GF-D8 (cell line): ENCODE results near the gene GSPT1.

Experiments
- DNase-seq: peaks from one replicate; lab custom pipeline; 2025; lab: John Stamatoyannopoulos, UW

GSPT1 gene

DNA sequence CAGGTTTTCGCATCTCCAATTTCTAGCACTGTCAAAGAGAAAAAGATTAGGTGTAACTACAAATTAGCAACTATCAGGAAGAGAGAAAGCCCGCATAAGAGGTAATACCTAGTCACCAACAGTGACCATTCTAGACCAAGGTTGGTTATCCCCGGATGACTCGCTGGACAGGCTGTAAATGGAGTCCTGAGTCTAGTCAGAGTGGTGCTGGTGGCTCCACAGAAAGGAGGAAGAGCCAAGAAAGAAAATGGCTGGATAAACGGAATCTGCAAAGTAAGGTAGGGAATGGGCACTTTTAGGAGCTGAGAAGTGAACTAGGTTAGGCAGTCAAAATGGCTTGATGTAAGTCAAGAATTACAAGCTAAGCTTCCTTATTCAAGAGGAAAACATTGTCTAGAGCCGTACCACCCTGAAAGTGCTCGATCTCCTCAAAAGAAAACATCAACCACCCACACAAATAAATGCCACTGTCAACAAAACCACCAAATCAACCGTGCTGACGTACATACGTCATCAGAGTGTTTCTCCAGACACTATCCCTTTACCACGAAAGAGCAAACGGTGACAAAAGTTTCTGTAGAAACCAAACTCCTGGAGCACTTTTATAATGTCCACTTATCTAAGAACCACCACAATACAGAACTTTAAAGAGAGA is 2.2 kb downstream of the GSPT1 start:
- DNase-seq = no peak

DNA sequence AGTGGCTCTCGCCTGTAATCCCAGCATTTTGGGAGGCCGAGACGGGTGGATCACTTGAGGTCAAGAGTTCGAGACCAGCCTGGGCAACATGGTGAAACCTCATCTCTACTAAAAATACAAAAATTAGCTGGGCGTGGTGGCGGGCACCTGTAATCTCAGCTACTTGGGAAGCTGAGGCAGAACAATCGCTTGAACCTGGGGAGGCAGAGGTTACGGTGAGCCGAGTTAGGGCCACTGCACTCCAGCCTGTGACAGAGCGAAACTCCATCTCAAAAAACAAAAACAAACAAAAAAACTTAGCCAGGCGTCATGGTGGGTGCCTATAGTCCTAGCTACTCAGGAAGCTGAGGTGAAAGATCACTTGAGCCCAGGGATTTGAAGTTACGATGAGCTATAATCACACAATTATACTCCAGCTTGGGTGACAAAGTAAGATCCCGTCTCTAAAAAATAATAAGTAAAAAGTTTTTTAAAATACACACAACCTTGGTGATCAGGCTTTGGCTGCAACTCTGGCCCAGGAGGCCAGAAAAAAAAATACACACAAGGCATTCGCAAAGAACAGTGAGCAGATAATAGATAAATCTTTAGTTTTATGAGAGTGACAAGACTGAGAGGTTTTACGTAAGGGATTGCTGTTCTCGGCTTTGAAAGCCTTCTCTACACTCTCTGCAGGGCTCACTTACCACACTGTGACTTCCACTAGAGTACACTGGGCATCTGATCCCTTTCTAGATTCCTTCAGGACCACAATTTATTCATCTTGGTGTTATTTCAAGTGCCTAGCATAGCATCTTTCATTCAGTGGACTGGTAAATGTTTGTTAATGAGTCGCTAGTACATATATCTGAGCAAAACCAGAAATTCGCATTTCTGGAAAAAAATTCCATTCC is 5.9 kb downstream of the GSPT1 start:
- no peak for DNase-seq

DNA sequence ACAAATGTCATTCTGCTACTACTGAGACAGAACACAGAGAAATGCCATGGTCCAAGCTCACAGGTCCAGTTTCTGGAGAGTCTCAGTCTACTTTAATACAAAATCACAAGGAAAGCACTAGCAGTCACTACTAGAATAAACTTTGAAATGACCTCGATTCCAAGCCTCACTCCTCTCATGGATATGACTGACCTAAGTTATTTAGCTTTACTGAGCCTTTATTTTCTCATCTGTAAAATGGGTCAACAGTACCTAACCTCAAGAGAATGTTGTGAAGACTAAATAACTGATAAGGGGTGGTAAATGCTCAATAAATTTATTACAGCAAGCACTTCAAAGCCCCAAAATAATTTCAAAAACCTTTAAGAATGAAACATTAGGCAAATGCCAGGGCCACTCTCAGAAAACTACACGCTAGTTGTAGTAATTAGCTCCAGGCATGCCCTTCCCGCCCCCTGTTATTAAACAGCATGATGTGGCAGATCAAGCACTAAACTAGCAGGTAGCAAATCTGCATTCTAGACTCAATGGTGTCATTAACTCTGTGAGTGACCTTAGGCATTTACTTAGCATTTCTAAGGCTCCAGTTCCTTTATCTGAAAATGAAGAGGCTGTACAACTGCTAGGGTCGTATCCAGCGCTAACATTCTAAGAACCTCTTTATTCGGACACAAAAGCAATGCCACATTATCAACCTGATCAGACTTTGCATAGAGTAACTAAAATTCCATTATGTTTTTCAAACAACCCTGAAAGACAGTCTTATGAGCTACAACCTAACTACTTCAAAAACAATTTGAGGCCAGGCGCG is 8.4 kb downstream of the GSPT1 start:
- no peak for DNase-seq

DNA sequence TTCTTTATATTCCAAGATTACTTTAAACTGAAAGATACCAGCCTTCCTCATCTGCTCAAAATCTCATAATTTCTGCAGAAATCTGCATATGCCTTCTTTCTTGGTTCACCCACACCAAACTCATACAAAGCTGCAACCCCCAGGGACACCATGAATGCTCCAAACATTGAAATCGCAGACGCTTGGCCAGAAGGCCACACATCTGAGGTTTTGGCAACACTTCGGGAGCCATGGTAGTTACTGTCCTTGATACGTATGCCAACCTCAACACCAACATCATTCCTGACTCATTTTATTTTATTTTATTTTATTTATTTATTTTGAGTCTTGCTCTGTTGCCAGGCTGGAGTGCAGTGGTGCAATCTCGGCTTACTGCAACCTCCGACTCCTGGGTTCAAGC is 11.8 kb downstream of the GSPT1 start:
- no peak for DNase-seq

DNA sequence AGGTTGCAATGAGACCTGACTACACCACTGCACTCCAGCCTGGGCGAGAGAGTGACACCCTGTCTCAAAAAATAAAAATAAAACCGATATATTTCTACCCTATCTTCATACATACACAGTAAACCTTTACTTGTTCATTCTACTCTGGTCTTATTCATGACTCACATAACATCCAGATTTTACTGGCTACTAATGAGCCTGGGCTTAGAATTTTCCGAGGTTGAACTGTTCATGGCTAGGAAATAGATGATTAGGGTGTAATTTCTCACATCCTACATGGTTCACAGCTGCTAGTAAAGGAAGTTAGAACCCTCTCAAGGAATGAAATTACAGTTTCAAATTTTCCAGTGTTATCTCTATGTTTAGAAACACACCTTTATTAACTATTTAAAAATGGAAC is 14.7 kb downstream of the GSPT1 start:
- no peak for DNase-seq

DNA sequence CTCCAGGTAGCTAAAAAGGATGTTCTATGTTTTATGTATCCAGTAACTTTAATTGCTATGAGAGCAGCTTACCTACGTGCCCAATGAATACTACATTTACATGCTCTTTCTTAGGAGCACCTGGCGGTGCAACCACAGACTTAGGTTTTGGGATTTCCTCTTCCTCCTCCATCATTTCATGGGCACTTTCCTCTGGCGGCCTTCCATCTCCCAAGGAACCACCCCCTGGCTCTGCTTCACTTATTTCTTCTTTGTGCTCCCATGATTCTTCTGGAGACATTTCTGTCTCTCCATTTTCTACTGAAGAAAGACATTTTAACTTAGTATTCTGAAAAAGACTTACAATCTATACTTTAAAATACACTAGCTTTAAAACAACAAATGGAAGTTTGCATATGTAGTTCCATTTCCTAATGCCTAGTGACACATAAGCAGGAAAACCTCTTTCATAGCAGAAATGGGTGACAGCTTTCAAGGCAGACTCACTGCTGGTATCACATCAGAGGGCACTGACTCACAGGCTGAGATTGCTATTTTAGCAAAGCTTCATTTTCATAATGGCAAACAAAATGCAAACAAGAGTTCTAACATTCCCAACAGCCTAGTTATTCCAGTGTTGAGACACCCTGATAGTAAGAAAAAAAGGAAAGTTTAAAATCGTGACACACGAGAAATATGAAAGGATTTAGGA is 19.1 kb downstream of the GSPT1 start:
- DNase-seq = no peak

DNA sequence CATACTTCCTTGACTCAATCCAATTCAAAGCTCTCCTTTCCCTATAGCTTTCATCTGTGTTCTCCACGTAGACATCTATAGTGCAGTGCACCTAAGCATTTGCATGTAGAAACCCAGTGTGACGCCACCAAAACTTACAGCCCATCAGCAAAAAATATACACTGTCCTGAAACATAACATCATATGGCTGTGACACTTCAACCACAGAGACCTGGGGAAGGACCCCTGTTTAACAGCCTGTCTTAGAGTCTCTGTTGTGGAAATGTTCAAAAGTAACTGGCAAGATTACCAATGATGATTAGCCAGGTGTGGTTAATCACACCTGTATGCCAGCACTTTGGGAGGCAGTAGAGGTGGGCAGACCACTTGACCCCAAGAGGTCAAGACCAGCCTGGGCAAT is 22.2 kb downstream of the GSPT1 start:
- no peak for DNase-seq

DNA sequence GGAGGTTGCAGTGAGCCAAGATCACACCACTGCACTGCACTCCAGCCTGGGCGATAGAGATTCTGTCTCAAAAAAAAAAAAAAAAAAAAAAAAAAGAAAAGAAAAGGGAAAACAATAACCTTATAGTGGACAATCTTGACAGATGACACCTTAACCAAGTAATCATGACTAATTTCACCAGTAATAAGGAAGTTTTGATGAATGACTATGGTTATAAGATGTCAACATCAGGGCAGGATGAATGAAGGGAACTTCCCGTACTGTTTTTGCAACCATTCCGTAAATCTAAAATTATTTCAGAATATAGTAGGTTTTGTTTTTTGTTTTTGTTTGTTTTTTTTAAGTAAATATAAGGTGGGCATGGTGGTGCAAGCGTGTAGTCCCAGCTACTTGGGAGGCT is 23.0 kb downstream of the GSPT1 start:
- DNase-seq = no peak

DNA sequence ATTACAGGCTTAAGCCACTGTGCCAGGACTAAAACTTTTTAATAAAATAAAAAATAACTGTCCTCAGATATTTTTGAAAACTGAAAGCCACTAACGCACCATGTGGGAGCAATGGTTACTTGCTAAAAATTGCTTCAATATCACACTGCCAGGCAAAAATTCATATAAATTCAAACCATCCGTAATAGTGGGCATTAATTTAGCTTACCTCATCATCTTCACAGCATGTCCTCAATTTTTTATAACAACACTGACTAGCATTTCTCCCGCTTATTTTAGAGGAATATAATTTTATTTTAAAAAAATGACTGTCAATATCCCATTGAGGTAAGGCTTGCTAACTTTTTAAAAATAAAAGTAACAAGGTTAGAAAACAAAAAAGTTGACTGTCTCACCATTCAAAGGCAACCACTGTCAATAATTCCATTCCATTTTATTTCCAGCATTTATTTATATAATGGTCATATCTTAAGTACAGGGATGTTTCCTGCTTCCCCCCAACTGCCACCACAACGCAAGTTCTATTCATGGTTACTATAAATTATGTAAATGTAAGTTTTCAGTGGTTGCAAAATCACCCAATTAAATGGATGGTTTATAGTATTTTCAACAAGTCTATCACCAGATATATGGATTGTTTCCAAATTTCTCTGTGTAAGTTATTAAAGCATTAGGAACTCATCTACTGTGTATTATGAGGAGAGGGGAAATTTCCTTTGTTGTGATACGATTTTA is 25.4 kb downstream of the GSPT1 start:
- DNase-seq = no peak

DNA sequence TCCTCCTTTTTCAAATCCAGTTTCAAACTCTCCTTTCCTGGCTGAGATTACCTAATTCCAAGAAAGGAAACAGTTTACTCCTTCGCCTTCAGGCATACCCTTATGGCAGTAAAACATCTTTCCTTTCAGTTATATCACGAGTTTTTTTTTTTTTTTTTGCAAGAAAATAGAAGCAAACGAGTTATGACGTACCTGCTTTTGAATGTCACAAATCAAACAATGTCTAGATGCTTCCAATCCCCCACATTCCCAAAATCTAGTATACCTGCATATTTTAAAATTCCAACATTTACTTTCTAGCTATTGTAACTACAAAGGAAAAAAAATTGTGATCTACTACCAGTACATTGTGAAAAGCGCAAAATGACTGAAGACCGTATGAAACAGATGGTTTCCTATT is 28.9 kb downstream of the GSPT1 start:
- DNase-seq = no peak

DNA sequence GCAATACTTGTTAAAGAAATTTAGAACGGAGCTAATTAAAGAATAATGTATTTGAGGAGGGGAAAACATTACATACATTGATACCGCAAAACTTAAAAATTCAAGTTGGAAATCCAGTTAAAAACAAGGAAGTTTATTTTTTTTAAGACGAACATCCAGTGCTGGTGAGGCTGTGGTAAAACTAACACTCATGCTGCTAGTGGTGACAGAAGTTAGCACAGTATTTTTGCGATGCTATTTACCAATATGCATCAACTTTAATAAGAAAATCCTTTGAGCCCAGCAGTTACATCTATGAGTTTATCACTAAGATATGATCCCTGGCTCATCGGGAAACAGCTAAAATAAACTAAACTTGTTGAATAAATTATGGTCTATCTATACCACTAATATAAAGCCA is 31.7 kb downstream of the GSPT1 start:
- no peak for DNase-seq

DNA sequence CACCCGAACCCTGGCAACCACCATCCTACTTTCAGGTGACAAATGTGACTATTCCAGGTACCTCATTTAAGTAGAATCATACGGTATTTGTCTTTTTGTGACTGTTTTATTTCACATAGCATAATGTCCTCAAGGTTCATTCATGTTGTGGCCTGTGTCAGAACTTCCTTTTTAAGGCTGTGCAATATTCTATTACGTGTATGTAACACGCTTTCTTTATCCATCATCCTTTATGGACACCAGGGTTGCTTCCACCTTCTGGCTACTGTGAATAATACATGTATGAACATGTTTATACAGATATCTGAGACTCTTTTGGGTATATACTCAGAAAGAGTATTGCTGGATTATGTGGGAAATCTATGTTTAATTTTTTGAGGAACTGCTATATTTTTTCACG is 35.7 kb downstream of the GSPT1 start:
- no peak for DNase-seq

DNA sequence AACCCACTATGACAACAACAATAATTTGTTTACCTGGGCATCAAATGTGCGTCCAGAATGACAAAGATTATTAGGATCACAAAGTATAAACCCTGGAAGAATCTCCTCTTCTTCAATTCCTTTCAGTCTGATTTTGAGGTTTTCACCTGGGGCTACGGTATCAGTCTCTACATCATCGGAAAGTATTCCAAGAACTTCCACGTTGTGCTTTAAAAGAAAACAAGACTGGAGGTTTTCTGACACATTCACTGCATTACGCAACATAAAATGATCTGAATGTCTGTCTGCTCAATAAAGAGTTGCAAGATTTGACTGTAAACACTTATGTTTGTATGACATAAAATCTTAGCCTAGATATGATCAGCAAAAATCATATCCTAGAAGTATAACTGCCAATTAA is 38.4 kb downstream of the GSPT1 start:
- no peak for DNase-seq

DNA sequence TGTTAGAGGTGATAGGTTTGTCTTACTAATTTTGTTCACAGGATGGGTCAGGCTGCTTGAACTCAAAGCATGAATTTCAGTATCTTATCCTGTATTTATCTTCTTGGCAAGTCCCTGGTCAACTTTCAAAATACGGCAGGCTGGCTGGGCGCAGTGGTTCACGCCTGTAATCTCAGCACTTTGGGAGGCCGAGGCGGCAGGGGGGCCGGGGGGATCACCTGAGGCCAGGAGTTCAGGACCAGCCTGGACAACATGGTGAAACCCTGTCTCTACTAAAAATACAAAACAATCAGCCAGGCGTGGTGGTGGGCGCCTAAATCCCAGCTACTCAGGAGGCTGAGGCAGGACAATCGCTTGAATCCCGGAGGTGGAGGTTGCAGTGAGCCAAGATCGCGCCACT is 39.5 kb downstream of the GSPT1 start:
- DNase-seq = no peak

DNA sequence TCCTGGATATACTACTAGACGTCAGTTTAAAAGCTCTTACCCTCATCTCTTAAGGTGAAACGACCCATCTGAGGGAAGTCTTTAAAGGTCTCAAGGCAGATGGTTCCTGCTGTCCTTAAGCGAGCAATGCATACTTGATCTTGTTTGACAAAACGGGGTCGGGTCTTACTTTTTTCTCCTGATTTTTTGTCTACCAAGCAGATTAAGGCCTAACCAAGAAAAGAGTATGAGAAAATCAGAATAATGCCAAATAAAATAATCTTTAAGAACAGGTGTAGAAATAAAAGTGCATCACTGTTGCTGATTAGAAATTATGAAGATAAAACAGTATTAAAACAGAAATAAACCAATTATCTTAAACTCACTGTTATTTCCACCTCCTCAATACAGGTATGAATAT is 40.0 kb downstream of the GSPT1 start:
- DNase-seq = no peak

DNA sequence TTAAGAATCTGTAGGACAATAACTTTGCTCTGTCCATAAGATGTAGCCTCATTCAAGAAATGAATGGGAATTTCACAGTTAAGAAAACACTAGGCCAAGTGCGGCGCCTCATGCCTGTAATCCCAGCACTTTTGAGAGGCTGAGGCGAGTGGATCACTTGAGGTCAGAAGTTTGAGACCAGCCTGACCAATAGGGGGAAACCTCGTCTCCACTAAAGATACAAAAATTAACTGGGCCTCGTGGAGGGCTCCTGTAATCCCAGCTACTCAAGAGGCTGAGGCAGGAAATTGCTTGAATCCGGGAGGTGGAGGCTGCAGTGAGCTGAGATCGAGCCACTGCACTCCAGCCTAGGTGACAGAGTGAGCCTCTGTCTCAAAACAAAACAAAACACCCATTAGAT is 44.6 kb downstream of the GSPT1 start:
- DNase-seq = no peak

DNA sequence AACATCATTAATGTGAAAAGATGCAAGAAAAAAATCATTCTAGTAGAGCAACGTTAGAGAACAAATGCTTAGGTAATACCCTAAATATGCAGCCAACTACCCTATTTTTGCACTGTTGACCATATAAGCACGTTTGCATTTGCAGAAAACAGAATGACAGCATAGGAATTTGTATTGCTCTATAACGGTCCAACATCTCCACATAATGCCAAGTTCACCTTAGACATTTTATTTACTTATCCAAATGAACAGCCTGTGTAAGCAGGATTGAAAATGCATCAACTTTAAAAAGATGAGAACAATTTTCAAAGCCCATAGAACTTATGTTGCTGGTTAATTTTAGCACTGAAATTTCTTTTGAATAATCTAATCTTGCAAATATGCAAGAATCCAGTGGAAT is 45.4 kb downstream of the GSPT1 start:
- DNase-seq = no peak

DNA sequence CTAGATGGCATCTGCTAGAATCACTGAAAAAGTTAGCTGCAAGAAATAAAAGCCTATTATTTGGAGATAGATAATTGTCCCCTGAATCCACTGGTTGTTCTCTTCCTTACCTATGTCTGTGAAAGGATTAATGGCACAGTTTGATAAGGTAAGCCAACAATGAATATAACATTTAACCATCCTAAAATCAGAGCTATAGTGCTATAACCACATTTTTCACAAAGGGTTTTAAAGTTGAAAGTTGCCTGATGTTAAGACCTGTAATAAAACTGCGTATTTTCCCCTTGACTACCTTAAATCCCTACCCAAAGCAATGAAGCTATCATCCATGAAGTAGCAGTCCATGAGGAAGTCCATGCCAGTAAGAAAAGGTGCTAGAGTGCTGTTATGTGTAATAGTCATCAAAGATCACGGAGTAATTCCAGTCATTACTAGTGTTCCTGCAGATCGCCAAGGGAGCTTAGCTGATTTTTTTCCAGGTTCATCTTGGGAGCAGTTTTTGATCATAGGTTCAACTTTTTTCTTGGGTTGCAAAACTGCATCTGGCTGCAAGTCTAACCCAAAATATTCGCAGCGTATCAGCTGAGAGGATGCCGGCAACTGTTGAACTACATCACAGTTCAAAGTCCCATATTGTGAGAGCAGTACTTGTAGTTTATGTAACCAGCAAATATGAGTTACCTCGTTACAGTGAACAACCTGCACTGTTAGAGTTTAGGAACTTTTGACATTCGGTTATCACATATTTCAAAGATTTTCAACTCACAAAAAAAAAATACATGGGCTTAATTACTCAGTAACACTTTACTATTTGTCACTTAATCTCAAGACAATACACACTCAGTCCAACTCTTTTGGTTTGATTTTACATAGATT is 46.2 kb downstream of the GSPT1 start:
- DNase-seq = no peak

DNA sequence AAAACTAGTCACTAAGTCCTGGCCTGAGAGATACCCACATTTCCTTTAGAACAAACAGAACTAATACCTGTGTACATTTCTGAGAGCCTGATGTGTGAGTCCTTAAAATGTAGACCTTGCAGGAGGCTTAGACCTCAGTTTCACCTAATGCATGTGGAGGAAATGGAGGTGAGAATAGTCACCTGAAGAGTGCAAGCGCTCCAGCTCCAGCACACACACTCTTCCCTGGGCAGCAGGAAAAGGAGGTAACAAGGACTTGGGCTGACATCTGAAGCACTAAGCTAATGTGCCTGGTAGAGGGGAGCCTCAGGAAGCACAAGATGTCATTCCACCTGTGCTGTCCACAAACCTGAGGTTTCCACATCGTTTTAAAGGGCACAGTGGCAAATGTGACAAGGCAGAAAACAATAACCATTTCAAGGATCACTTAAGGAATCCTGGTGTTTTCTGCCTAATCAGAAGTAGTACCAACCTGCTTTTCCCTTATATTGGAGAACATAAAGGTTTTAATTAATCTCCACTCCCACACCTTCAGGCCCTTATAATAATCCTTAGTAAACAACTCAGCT is 47.3 kb downstream of the GSPT1 start:
- no peak for DNase-seq

DNA sequence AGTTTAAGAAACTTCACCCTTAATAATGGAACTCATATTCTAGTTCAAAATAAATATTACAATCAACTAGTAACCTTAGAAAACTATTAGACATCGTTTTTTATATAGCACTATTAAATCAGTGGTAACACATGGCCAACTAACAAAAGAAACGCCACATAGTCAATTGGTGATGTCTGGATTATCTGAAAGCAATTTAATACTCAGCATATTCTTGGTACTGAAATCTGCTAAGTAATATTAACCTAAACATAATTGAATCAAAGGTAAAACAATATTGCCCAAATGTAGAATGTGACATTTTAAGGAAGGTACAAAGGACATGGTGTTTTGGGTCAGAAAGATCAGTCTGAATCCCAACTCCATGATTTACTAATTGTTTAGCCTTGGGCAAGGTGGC is 53.3 kb downstream of the GSPT1 start:
- no peak for DNase-seq
